HepG2 (cell line): Measurements from ENCODE around the gene HMMR. TPM values are rescaled to one million over a fixed set of nuclear protein-coding genes. Genes with fewer than 3 reads are reported as not detected.

Experiments
- AHDC1 ChIP-seq: sonication (generic); formaldehyde crosslinking; IDR thresholded peaks from 2 replicates; pipeline ENCODE4 v1.5.1; 2020; ENCODE audit warnings: mild to moderate bottlenecking, missing genetic modification reagents, borderline replicate concordance
- ARID2 ChIP-seq: sonication (generic); formaldehyde crosslinking; IDR thresholded peaks from 2 replicates; pipeline ENCODE4 v1.8.1; 2022; ENCODE audit warnings: mild to moderate bottlenecking, missing genetic modification reagents, borderline replicate concordance
- BCL6 ChIP-seq: IDR thresholded peaks from 2 replicates; pipeline ENCODE4 v1.6.1; 2016; ENCODE audit warnings: missing genetic modification reagents, missing compliant biosample characterization
- CEBPG ChIP-seq: IDR thresholded peaks from 2 replicates; pipeline ENCODE4 v1.6.1; 2016
- GLI4 ChIP-seq: sonication (generic); formaldehyde crosslinking; IDR thresholded peaks from 2 replicates; pipeline ENCODE4 v1.5.1; 2020; ENCODE audit warnings: missing genetic modification reagents, mild to moderate bottlenecking, moderate library complexity, borderline replicate concordance
- GZF1 ChIP-seq: sonication (generic); formaldehyde crosslinking; IDR thresholded peaks from 2 replicates; pipeline ENCODE4 v1.5.1; 2020; ENCODE audit warnings: mild to moderate bottlenecking, missing genetic modification reagents
- KMT2B ChIP-seq: IDR thresholded peaks from 2 replicates; pipeline ENCODE4 v1.6.1; 2016; ENCODE audit warnings: missing genetic modification reagents, missing compliant biosample characterization
- PRMT3 ChIP-seq: sonication (generic); formaldehyde crosslinking; IDR thresholded peaks from 2 replicates; pipeline ENCODE4 v1.8.1; 2022; ENCODE audit warnings: low read depth, mild to moderate bottlenecking, moderate library complexity, missing genetic modification reagents, borderline replicate concordance
- SAP130 ChIP-seq: IDR thresholded peaks from 2 replicates; pipeline ENCODE4 v1.6.1; 2016; ENCODE audit warnings: low read depth
- SOX13 ChIP-seq, 3 experiments: fragments of 450-650 bp in 1 of 3; sonication (generic) in 1 of 3; formaldehyde crosslinking in 1 of 3; IDR thresholded peaks in 2 of 3; conservative IDR thresholded peaks in 1 of 3; 2 replicates each; pipeline versions ENCODE4 v1.5.0 to v1.6.1; 2016 to 2020; ENCODE audit warnings: antibody characterized with exemption in 1 of 3, mild to moderate bottlenecking in 1 of 3, missing compliant biosample characterization in 1 of 3, missing genetic modification reagents in 1 of 3, moderate library complexity in 1 of 3
- SOX6 ChIP-seq, 2 experiments: fragments of 450-650 bp in 1 of 2; sonication (generic) in 1 of 2; formaldehyde crosslinking in 1 of 2; IDR thresholded peaks; 2 replicates each; pipeline versions ENCODE4 v1.4.0 to v1.6.1; 2017 to 2020; ENCODE audit warnings: antibody characterized with exemption in 1 of 2, mild to moderate bottlenecking in 1 of 2, missing genetic modification reagents in 1 of 2
- TBL1XR1 ChIP-seq: fragments of 150-350 bp; IDR thresholded peaks from 2 replicates; pipeline ENCODE4 v1.6.1; 2014; ENCODE audit warnings: borderline replicate concordance, low read length; ENCODE audit not compliant: partially characterized antibody
- TCF7 ChIP-seq: sonication (generic); IDR thresholded peaks from 2 replicates; pipeline ENCODE4 v1.6.1; 2016; ENCODE audit warnings: antibody characterized with exemption, low read depth
- TEAD3 ChIP-seq: optimal IDR thresholded peaks from 2 replicates; pipeline ENCODE3; 2016; ENCODE audit warnings: borderline replicate concordance
- ZBTB8A ChIP-seq: sonication (generic); formaldehyde crosslinking; IDR thresholded peaks from 2 replicates; pipeline ENCODE4 v1.4.0; 2020; ENCODE audit warnings: mild to moderate bottlenecking, low read depth, missing genetic modification reagents, borderline replicate concordance
- ZFP36L2 ChIP-seq: sonication (generic); formaldehyde crosslinking; IDR thresholded peaks from 2 replicates; pipeline ENCODE4 v1.4.0; 2020; ENCODE audit warnings: missing genetic modification reagents
- ZNF350 ChIP-seq: sonication (generic); formaldehyde crosslinking; IDR thresholded peaks from 2 replicates; pipeline ENCODE4 v1.4.0; 2020; ENCODE audit warnings: mild to moderate bottlenecking, low read depth, missing genetic modification reagents, borderline replicate concordance
- ZNF496 ChIP-seq: sonication (generic); formaldehyde crosslinking; IDR thresholded peaks from 2 replicates; pipeline ENCODE4 v1.8.1; 2023; ENCODE audit warnings: mild to moderate bottlenecking, moderate library complexity, missing genetic modification reagents; ENCODE audit not compliant: insufficient replicate concordance
- ZNF816 ChIP-seq: sonication (generic); formaldehyde crosslinking; IDR thresholded peaks from 2 replicates; pipeline ENCODE4 v1.8.0; 2022; ENCODE audit warnings: missing genetic modification reagents, mild to moderate bottlenecking, borderline replicate concordance
- ZNF839 ChIP-seq: sonication (generic); formaldehyde crosslinking; IDR thresholded peaks from 2 replicates; pipeline ENCODE4 v1.4.0; 2020; ENCODE audit warnings: missing genetic modification reagents, mild to moderate bottlenecking, borderline replicate concordance
- ZSCAN21 ChIP-seq: sonication (generic); formaldehyde crosslinking; IDR thresholded peaks from 2 replicates; pipeline ENCODE4 v1.8.0; 2022; ENCODE audit warnings: mild to moderate bottlenecking, missing genetic modification reagents, moderate library complexity, borderline replicate concordance
- polyA plus RNA-seq, 8 experiments: library from polyadenylated mRNA; depleted of rRNA in 3 of 8; stranded (reverse) in 7 of 8; unstranded in 1 of 8; fragments of >200 nt; fragmentation: Illumina TruSeq in 4 of 8; extraction: Trizol in 4 of 8; gene quantifications; 2 replicates each; pipeline versions ENCODE4 v1.2.1 to v1.2.3, GENCODE V29; 2011 to 2016; ENCODE audit warnings: low read depth in 4 of 8, missing spikeins in 1 of 8, mixed read lengths in 1 of 8; ENCODE audit not compliant: insufficient read depth in 1 of 8
- total RNA-seq, 5 experiments: library from RNA; depleted of rRNA; stranded (reverse); fragments of >200 nt; fragmentation: Illumina TruSeq; extraction: Trizol; gene quantifications; 2 replicates each; pipeline ENCODE4 v1.2.3, GENCODE V29; 2016; ENCODE audit warnings: low read depth in 1 of 5
- TF ChIP-seq, protein P1 (sequence below): sonication (generic); formaldehyde crosslinking; IDR thresholded peaks from 2 replicates; pipeline ENCODE4 v1.5.1; 2020; ENCODE audit warnings: missing genetic modification reagents, mild to moderate bottlenecking, borderline replicate concordance

Gene HMMR
- total and polyA plus RNA-seq, 2 of the 13 experiments (the other 11 are each of a cell fraction or from before 2014, with no cell fraction given), result 8.5 to 48.3 TPM

DNA sequence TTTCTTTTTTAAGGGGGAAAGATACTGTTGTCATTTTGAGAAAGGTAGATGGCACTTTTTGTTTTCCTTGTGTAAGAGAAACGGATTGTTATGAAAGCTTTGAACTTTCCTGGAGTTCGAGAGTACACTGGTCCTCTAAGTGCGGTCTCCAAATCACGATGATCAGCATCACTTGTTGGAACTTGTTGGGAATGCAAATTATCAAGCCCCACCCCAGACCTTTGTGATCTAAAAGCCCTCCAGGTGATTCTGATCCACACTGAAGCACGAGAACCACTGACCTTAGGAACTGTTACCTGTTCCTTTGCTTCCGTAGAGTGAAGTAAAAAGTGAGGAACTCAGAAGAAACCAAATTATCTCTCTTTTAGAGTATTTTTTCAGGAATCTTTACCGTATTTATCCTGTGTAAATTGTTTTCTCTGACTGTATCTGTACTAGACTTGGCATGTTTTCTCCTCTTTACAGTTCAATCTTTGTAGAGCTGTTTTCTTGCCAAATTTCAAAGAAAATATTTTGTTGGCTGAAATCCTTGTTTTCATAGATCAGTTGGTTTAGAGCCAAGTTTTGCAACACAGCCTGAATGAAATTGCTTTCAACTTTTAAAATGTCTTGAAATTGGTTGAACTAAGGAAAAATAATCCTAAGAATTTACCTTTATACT is 49.0 kb downstream of the HMMR start (continued):
- TF ChIP-seq GLI4 (CRISPR knock-in tag), result no peak
- no peak for TF ChIP-seq ZNF496 (CRISPR knock-in tag)
- no peak for TF ChIP-seq ZNF350 (CRISPR knock-in tag)
- TF ChIP-seq TBL1XR1, result no peak
- TF ChIP-seq SOX13 (IDR thresholded peaks at IDR 0.05), result no peak
- peak in 1 of 2 experiments; percentile 13; a peak in 1 of 4 replicates for TF ChIP-seq SOX13 (CRISPR knock-in tag; conservative IDR thresholded peaks at IDR 0.05 in 1 of 2, IDR thresholded peaks at IDR 0.05 in 1 of 2)
- no peak for TF ChIP-seq AHDC1 (CRISPR knock-in tag)
- peak; percentile 19; the same call in 1 of the 2 replicates for TF ChIP-seq CEBPG (CRISPR knock-in tag)
- no peak for TF ChIP-seq ZBTB8A (CRISPR knock-in tag)
- no peak for TF ChIP-seq ZSCAN21 (CRISPR knock-in tag)
- TF ChIP-seq BCL6 (CRISPR knock-in tag), result peak; percentile 52
- TF ChIP-seq ARID2, result no peak
- TF ChIP-seq ZFP36L2 (CRISPR knock-in tag), result no peak
- peak; percentile 94 for TF ChIP-seq GZF1 (CRISPR knock-in tag)
- TF ChIP-seq TCF7, result no peak
- peak; percentile 17; the same call in 1 of the 2 replicates for TF ChIP-seq KMT2B (CRISPR knock-in tag)
- TF ChIP-seq ZNF816 (CRISPR knock-in tag), result 0 out of 2 replicates have a peak, but pooled peaks have one; percentile 26
- no peak for TF ChIP-seq PRMT3
- TF ChIP-seq, protein P1, sequence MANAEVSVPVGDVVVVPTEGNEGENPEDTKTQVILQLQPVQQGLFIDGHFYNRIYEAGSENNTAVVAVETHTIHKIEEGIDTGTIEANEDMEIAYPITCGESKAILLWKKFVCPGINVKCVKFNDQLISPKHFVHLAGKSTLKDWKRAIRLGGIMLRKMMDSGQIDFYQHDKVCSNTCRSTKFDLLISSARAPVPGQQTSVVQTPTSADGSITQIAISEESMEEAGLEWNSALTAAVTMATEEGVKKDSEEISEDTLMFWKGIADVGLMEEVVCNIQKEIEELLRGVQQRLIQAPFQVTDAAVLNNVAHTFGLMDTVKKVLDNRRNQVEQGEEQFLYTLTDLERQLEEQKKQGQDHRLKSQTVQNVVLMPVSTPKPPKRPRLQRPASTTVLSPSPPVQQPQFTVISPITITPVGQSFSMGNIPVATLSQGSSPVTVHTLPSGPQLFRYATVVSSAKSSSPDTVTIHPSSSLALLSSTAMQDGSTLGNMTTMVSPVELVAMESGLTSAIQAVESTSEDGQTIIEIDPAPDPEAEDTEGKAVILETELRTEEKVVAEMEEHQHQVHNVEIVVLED (CRISPR knock-in tag), result no peak
- no peak for TF ChIP-seq ZNF839
- peak; percentile 44 for TF ChIP-seq SAP130
- TF ChIP-seq TEAD3, result peak; percentile 41
- TF ChIP-seq SOX6 (IDR thresholded peaks at IDR 0.05), result no peak
- TF ChIP-seq SOX6 (CRISPR knock-in tag; IDR thresholded peaks at IDR 0.05), result peak; percentile 35; the same call in 1 of the 2 replicates
